Measurements from ENCODE around the gene ECD.
"Not testable (repeated sequence)": the region's sequence is repeated elsewhere in the genome, so short reads cannot be mapped to it uniquely, and the experiment has no call there.

Gene ECD

DNA sequence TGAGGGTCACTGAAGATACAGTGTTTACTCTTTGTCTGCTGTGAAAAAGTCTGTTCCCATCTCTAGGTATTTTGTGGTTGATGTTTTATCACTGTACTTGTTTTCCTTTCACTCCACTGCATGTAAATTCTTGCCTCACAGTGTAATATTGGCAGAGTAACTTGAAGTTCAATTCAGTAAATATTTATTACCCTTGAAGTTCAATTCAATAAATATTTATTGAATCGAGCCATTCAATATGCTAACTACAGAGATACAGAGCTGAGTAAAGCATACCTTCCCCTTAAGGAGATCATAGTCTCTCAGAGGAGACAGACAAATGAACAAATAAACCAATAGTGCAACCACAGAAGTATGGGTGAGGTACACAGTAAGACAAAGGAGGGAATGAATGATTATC is 48.4 kb downstream of the ECD start:
- no peak for DNase-seq (ENCODE audit: low read depth)
- TF ChIP-seq, protein P1, sequence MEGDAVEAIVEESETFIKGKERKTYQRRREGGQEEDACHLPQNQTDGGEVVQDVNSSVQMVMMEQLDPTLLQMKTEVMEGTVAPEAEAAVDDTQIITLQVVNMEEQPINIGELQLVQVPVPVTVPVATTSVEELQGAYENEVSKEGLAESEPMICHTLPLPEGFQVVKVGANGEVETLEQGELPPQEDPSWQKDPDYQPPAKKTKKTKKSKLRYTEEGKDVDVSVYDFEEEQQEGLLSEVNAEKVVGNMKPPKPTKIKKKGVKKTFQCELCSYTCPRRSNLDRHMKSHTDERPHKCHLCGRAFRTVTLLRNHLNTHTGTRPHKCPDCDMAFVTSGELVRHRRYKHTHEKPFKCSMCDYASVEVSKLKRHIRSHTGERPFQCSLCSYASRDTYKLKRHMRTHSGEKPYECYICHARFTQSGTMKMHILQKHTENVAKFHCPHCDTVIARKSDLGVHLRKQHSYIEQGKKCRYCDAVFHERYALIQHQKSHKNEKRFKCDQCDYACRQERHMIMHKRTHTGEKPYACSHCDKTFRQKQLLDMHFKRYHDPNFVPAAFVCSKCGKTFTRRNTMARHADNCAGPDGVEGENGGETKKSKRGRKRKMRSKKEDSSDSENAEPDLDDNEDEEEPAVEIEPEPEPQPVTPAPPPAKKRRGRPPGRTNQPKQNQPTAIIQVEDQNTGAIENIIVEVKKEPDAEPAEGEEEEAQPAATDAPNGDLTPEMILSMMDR (conservative IDR thresholded peaks at IDR 0.05; ENCODE audit: low read depth, low read length), result no peak

DNA sequence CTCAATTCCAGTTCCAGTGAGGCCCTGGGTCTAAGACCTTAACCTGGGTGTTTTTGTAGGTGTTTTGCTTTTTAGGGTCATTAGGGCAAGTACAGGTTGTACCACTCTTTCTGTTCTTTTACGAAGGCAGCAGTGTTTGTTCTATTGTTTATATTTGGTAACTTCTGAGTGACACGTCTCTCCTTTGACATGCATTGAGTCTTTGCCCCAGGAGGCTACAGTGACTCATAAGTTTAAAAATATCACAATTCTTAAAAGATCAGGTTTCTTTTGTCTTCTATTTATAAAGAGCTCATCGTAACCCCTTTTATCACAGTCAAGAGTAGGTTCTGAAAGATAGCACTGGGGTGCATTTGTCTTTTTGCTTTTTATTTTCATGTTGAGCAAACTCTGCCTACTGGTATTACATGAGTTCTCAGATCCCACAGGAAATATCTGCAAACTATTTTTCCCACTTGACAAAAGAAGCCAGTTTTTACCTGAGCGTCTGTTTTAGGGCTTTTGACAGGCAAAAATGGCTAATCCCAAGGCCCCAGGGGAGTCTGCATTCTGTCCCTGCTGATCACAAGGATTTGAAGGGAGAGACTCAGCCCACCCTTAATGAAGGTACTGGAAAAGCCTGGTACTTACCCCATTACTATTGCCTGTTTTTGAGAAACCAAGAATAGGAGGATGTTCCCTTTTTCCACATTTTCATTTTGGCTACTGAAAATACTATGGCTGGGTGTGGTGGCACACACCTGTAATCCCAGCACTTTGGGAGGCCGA is 49.6 kb downstream of the ECD start:
- TF ChIP-seq, protein P1 (conservative IDR thresholded peaks at IDR 0.05; ENCODE audit: low read depth, low read length), result no peak
- no peak overlapping the region for H3K4me3 ChIP-seq (ENCODE audit: low read depth, low read length)
- peak; percentile 56 for DNase-seq (ENCODE audit: low read depth)

More for the DNA sequence above, 48.4 kb downstream of the ECD start:
- no peak overlapping the region for H3K4me3 ChIP-seq (ENCODE audit: low read depth, low read length)

DNA sequence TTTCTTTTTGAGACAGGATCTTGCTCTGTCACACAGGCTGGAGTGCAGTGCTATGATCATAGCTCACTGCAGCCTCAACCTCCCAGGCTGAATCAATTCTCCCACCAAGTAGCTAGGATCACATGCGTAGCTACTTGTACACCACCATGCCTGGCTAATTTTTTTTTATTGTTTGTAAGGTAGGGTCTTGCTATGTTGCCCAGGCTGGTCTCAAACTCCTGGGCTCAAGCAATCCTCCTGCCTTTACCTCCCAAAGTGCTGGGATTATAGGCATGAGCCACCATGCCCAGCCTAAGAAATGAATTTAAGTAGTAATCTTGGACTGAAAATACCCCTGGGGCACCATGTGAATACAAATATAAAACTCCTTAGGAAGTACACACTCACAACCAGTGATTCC is 51.8 kb downstream of the ECD start:
- H3K4me3 ChIP-seq (ENCODE audit: low read depth, low read length), result no peak overlapping the region
- DNase-seq (ENCODE audit: low read depth), result no peak
- TF ChIP-seq, protein P1 (conservative IDR thresholded peaks at IDR 0.05; ENCODE audit: low read depth, low read length), result no peak

DNA sequence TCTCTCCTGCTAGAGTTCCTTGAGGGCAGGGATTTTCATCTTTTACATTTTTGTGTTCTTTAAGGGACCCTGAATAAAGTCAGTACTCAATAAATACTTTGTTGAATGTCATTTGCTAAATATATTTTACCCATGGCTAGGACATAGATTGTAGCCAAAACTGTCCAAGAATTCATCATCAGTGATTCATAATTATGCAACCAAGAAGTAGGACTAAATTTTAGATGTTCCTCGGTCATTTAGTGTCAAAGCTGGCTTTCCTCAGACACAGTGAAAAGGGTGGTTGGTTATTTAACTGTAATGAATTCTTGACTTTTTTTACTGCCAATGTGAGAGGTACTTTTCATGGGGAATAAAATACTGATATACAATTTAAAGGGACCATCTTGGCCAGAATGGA is 54.3 kb downstream of the ECD start:
- peak; percentile 12 for DNase-seq (ENCODE audit: low read depth)
- TF ChIP-seq, protein P1 (conservative IDR thresholded peaks at IDR 0.05; ENCODE audit: low read depth, low read length), result no peak
- no peak overlapping the region for H3K4me3 ChIP-seq (ENCODE audit: low read depth, low read length)

DNA sequence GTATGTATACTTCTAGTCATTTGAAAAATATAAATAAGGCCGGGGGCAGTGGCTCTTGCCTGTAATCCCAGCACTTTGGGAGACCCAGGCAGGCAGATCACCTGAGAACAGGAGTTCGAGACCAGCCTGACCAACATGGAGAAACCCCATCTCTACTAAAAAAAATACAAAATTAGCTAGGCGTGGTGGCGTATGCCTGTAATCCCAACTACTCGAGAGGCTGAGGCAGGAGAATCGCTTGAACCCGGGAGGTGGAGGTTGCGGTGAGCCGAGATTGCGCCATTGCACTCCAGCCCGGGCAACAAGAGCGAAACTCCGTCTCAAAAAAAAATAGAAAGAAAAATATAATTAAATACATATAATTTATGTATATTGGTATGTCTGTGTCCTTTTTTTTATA is 55.8 kb downstream of the ECD start:
- H3K4me3 ChIP-seq (ENCODE audit: low read depth, low read length); DNase-seq (ENCODE audit: low read depth): not testable (repeated sequence)

DNA sequence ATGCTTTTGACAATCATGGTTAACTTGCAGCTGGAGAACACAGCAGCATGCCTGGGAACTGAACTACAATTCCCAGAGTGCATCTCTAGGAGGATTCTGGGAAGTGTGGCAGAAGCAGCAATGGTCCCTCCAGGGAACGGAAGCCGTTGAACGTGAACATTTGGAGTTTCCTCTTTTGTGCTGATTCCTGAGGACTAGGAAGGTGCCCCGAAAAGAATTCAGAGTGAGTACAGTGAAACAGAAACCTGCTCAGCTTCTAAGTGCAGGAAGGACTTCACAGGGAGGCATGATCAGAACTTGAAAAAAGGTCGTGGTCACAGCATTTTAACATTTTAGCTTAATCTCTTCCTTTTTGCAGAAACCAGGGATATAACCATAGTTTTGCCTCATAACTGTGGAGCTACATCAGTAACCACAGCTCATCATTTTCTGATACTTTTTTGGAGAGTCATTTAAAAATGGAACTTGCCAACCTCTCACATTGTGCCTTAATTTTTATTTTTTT is 57.4 kb downstream of the ECD start, which contains the start of gene NUDT13:
NUDT13 (plus strand) TSS at position 111 of the 505 bp plus-strand sequence. CDS start 3,911 bp downstream, outside the sequence.
- H3K4me3 ChIP-seq (ENCODE audit: low read depth, low read length), result peak within 1 kb of the TSS; percentile 65
- TF ChIP-seq, protein P1 (conservative IDR thresholded peaks at IDR 0.05; ENCODE audit: low read depth, low read length), result no peak
- peak; percentile 85 for DNase-seq (ENCODE audit: low read depth)

DNA sequence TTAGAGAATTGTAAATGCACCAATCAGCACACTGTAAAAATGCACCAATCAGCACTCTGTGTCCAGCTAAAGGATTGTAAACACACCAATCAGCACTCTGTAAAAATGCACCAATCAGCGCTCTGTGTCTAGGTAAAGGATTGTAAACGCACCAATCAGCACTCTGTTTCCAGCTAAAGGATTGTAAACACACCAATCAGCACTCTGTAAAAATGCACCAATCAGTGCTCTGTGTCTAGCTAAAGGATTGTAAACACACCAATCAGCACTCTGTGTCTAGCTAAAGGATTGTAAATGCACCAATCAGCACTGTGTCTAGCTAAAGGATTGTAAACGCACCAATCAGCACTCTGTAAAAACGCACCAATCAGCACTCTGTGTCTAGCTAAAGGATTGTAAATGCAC is 58.6 kb downstream of the ECD start:
- H3K4me3 ChIP-seq (ENCODE audit: low read depth, low read length), result not testable (repeated sequence)

DNA sequence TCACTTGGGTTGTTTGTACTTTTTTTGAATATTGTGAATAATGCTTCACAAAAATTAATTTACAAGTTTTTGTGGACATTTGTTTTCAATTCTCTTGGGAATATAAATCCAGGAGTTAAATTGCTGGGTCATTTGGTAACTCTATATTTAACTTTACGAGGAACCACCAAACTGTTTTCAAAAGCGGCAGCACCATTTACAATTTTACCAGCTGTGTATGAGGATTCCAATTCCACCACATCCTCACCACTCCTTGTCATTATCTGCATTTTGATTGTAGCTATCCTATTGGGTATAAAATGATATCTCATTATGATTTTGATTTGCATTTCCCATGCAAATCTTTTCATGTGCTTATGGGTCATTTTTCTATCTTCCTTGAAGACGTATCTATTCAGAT is 61.5 kb downstream of the ECD start:
- TF ChIP-seq, protein P1 (conservative IDR thresholded peaks at IDR 0.05; ENCODE audit: low read depth, low read length), result no peak
- no peak for DNase-seq (ENCODE audit: low read depth)
- H3K4me3 ChIP-seq (ENCODE audit: low read depth, low read length), result no peak overlapping the region

More for the DNA sequence above, 58.6 kb downstream of the ECD start:
- not testable (repeated sequence) for DNase-seq (ENCODE audit: low read depth)

Measured in choroid plexus epithelial cell (primary cell).